Ascending aorta (tissue), 2 donors: ENCODE measurements around the gene ZMPSTE24. TPM values are rescaled to one million over a fixed set of nuclear protein-coding genes. Genes with fewer than 3 reads are reported as not detected.

ENCODE experiments used
- DNase-seq, 2 donors: peaks; one replicate each; pipeline ENCODE4 v3.0.0-alpha.2; 2019; ENCODE audit warnings: low spot score in 2 of 2
- H3K27ac ChIP-seq, 2 donors: fragments of 200-600 bp; sonication (generic); one replicate each; pipeline ENCODE4 v1.5.1; 2016 to 2017; ENCODE audit warnings: mild to moderate bottlenecking in 1 of 2
- H3K27me3 ChIP-seq: fragments of 200-600 bp; sonication (generic); one replicate; pipeline ENCODE4 v1.5.1; 2017
- H3K36me3 ChIP-seq, 2 donors: fragments of 200-600 bp; sonication (generic); one replicate each; pipeline ENCODE4 v1.5.1; 2016
- H3K4me1 ChIP-seq, 2 donors: fragments of 200-600 bp; sonication (generic); one replicate each; pipeline ENCODE4 v1.5.1; 2016 to 2017; ENCODE audit warnings: mild to moderate bottlenecking in 1 of 2
- H3K4me3 ChIP-seq, 2 donors: fragments of 200-600 bp; sonication (generic); one replicate each; pipeline ENCODE4 v1.5.1; 2016 to 2017; ENCODE audit warnings: mild to moderate bottlenecking in 1 of 2
- H3K9me3 ChIP-seq, 2 donors: fragments of 200-600 bp; sonication (generic); one replicate each; pipeline ENCODE4 v1.5.1; 2016
- CTCF ChIP-seq, 3 experiments: fragments of 200-600 bp in 2 of 3; fragments of 450-650 bp in 1 of 3; sonication (generic) in 2 of 3; IDR thresholded peaks; one replicate each; pipeline ENCODE4 v1.5.1; 2016 to 2019; ENCODE audit warnings: antibody characterized with exemption in 3 of 3, mild to moderate bottlenecking in 1 of 3, moderate library complexity in 1 of 3
- intact Hi-C: fragments of 100-400 bp; cut with DNase I; formaldehyde crosslinking; loops from one replicate; pipeline ENCODE4 v1.15.1; 2023
- total RNA-seq: library from RNA; depleted of rRNA; stranded (reverse); fragments of >200 nt; gene quantifications from one replicate; pipeline ENCODE4 v1.1.0, GENCODE V29; 2016

ZMPSTE24 gene
- total RNA-seq, 1 donor from 2014 or later: 61.8 TPM

GRCh38 chr1:40311692-40312091 lies 53.7 kb downstream of the ZMPSTE24 start:
- H3K27me3 ChIP-seq: no peaks in the 10 kb centered on the region
- no peaks in the 10 kb centered on the region for H3K36me3 ChIP-seq
- no peak for TF ChIP-seq CTCF (IDR thresholded peaks at IDR 0.05)
- peaks cover 5 to 30% of the 10 kb centered on the region in 2 donors for H3K4me1 ChIP-seq
- intact Hi-C loops: no loop called here
- no peaks in the 10 kb centered on the region for H3K9me3 ChIP-seq
- no peak overlapping the region for H3K27ac ChIP-seq
- H3K4me3 ChIP-seq: no peak overlapping the region
- DNase-seq: no peak

GRCh38 chr1:40312238-40313205 lies 54.5 kb downstream of the ZMPSTE24 start:
- H3K36me3 ChIP-seq: no peaks in the 10 kb centered on the region
- TF ChIP-seq CTCF (IDR thresholded peaks at IDR 0.05): no peak
- no peaks in the 10 kb centered on the region for H3K27me3 ChIP-seq
- peaks cover 5 to 38% of the 10 kb centered on the region in 2 donors for H3K4me1 ChIP-seq
- H3K27ac ChIP-seq: no peak overlapping the region
- H3K4me3 ChIP-seq: no peak overlapping the region
- no peaks in the 10 kb centered on the region for H3K9me3 ChIP-seq
- DNase-seq: peak in 1 of 2 donors; percentile 58
- intact Hi-C loops: no loop called here

- Histone ChIP-seq H3K9me3 (no peaks in the 10 kb centered on the region), H3K4me3 (no peak overlapping the region), H3K27ac (no peak overlapping the region), H3K4me1 (peaks cover 0 to 34% of the 10 kb centered on the region in 2 donors), H3K27me3 (no peaks in the 10 kb centered on the region), H3K36me3 (no peaks in the 10 kb centered on the region)
- TF ChIP-seq CTCF (IDR thresholded peaks at IDR 0.05): no peak
- DNase-seq: peak in 1 of 2 donors; percentile 59
- intact Hi-C loops: no loop called here
These were observed 55.4 kb downstream of the ZMPSTE24 start for GRCh38 chr1:40313329-40313957.

- TF ChIP-seq CTCF (IDR thresholded peaks at IDR 0.05): no peak
- Histone ChIP-seq H3K27ac (peak overlapping the region; percentile 74 to 81), H3K36me3 (no peaks in the 10 kb centered on the region), H3K27me3 (no peaks in the 10 kb centered on the region), H3K4me3 (peak overlapping the region in 1 of 2 donors; percentile 60), H3K4me1 (peaks cover 0 to 28% of the 10 kb centered on the region in 2 donors), H3K9me3 (no peaks in the 10 kb centered on the region)
- DNase-seq: peak in 1 of 2 donors; percentile 53
- intact Hi-C loops: loop anchor here (2.0 kb wide), 1 partner anchor 57 kb away; no protein-coding TSS in a partner anchor
These were observed 56.1 kb downstream of the ZMPSTE24 start for GRCh38 chr1:40313958-40314720.

DNA sequence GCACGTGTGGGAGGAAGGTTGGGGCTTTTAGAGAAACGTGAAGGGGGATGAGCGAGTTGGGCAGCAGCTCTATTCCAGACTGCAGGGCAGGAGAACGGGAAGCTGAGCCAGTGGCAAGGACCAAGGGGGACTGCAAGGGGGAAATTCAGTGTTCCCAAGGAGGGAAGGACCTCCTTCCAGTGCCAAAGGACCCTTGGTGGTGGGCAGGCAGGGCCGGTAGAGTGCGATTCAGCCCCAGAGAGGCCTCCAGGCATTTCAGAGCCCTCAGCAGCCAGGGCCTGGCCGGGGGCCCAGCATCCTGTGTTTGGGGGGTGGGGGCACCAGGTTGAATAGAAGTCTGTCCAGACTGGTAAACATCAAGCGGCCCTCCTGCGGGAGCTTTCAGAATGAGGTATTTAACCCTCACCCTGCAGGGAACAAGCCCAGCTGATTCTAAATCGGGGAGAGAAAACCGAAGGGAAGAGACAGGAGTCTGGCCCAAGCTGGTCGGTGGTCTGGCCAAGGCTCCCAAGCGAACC lies 56.7 kb downstream of the ZMPSTE24 start:
- Histone ChIP-seq H3K4me1 (peaks cover 0 to 22% of the 10 kb centered on the region in 2 donors), H3K27ac (peak overlapping the region; percentile 74 to 81), H3K4me3 (peak overlapping the region; percentile 60), H3K27me3 (no peaks in the 10 kb centered on the region), H3K36me3 (no peaks in the 10 kb centered on the region), H3K9me3 (no peaks in the 10 kb centered on the region)
- no peak for TF ChIP-seq CTCF (IDR thresholded peaks at IDR 0.05)
- peak in 1 of 2 donors; percentile 53 for DNase-seq
- intact Hi-C loops: loop anchor here (2.0 kb wide), 1 partner anchor 58 kb away; no protein-coding TSS in a partner anchor
